HEK293T (cell line): Measurements from ENCODE around the gene STAC.

Experiments
- ARNT ChIP-seq: fragments of 450-650 bp; IDR thresholded peaks from 2 replicates; pipeline ENCODE4 v1.6.1; 2017; ENCODE audit warnings: mild to moderate bottlenecking
- BHLHE40 ChIP-seq: fragments of 450-650 bp; IDR thresholded peaks from 2 replicates; pipeline ENCODE4 v1.6.1; 2016; ENCODE audit warnings: mild to moderate bottlenecking, moderate library complexity, borderline replicate concordance
- CTBP1 ChIP-seq: fragments of 450-650 bp; IDR thresholded peaks from 2 replicates; pipeline ENCODE4 v1.6.1; 2016; ENCODE audit warnings: borderline replicate concordance
- FOXA1 ChIP-seq: fragments of 450-650 bp; IDR thresholded peaks from 2 replicates; pipeline ENCODE4 v1.6.1; 2016; ENCODE audit warnings: mild to moderate bottlenecking
- FOXM1 ChIP-seq: fragments of 450-650 bp; IDR thresholded peaks from 2 replicates; pipeline ENCODE4 v1.6.1; 2017; ENCODE audit warnings: mild to moderate bottlenecking, borderline replicate concordance
- L3MBTL2 ChIP-seq: fragments of 450-650 bp; conservative IDR thresholded peaks from 2 replicates; pipeline ENCODE4 v1.6.1; 2016; ENCODE audit warnings: mild to moderate bottlenecking
- NFRKB ChIP-seq: fragments of 450-650 bp; IDR thresholded peaks from 2 replicates; pipeline ENCODE4 v1.6.1; 2016; ENCODE audit warnings: mild to moderate bottlenecking, moderate library complexity
- SP1 ChIP-seq: fragments of 450-650 bp; IDR thresholded peaks from 2 replicates; pipeline ENCODE4 v1.6.1; 2017
- SUZ12 ChIP-seq: fragments of 450-650 bp; IDR thresholded peaks from 2 replicates; pipeline ENCODE4 v1.6.1; 2016; ENCODE audit warnings: mild to moderate bottlenecking
- ZNF384 ChIP-seq: fragments of 450-650 bp; IDR thresholded peaks from 2 replicates; pipeline ENCODE4 v1.6.1; 2016

DNA sequence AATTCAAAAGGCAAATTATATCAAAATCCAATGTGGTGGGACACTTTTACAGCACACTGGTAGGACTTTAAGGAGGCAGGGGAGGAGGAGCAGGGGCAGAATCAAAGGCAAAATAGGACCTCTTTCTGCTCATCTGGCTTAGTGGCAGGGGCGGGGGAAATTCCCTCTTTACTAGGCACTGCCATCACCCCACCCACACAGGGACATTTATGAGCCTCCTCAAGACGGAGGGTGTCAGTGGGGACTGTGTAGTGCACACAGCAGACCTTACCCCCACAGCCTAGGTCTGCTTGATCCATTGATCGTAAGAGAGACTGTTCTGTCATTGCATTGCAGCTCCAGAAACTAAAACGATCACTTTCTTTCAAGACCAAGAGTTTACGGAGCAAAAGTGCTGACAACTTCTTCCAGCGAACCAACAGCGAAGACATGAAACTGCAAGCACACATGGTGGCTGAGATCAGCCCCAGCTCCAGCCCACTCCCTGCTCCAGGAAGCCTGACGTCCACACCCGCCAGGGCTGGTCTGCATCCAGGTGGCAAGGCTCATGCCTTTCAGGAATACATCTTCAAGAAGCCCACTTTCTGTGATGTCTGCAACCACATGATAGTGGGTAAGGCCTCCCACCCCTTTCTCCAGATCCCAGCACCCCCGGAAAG is 62.9 kb downstream of the STAC start:
- TF ChIP-seq ARNT: no peak
- TF ChIP-seq SUZ12: no peak
- no peak for TF ChIP-seq ZNF384
- no peak for TF ChIP-seq NFRKB
- TF ChIP-seq BHLHE40: no peak
- TF ChIP-seq SP1: no peak
- no peak for TF ChIP-seq FOXM1
- no peak for TF ChIP-seq CTBP1
- TF ChIP-seq FOXA1: no peak
- no peak for TF ChIP-seq L3MBTL2
